HL-60 (cell line): ENCODE results near the gene PRR12.

Source experiments
- CTCF ChIP-seq: IDR thresholded peaks from one replicate; pipeline ENCODE4 v1.5.1; 2011; ENCODE audit warnings: low read length, control low read depth, inconsistent platforms; ENCODE audit not compliant: insufficient read depth
- POLR2AphosphoS5 ChIP-seq: IDR thresholded peaks from 2 replicates; pipeline ENCODE4 v1.6.1; 2012; ENCODE audit warnings: low read depth
- REST ChIP-seq: IDR thresholded peaks from 2 replicates; pipeline ENCODE4 v1.6.1; 2012; ENCODE audit warnings: low read depth; ENCODE audit not compliant: insufficient replicate concordance
- SPI1 ChIP-seq: IDR thresholded peaks from 2 replicates; pipeline ENCODE4 v1.6.1; 2012; ENCODE audit warnings: low read depth, mild to moderate bottlenecking, borderline replicate concordance

DNA sequence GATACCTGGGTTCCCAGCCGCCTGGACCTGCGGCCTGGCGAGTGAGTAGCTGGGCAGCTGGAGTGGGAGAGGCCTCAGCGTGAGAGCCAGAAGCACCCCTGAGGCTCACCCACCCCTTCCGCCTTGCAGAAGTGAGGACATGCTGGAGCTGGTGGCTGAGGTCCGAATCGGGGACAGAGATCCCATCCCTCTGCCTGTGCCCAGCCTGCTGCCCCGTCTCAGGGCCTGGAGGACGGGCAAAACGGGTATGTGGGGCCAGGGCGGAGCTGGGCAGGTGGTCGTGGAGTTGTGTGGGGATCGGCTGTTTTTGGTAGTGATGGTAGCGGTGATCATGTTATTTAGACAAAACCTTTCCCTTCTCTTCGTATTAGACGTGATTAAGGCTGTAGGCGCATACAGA, 55.6 kb downstream of the PRR12 start:
- no peak for TF ChIP-seq CTCF
- no peak for TF ChIP-seq SPI1
- TF ChIP-seq REST: no peak
- TF ChIP-seq POLR2AphosphoS5: no peak
